Epidermal melanocyte (primary cell): Measurements from ENCODE around the gene BRMS1.
A peak's percentile ranks its signal among the peaks of the same experiment; 100 is the strongest.
"Not testable (repeated sequence)": the region's sequence is repeated elsewhere in the genome, so short reads cannot be mapped to it uniquely, and the experiment has no call there.

ENCODE experiments used
- DNase-seq: peaks from one replicate; pipeline ENCODE4 v3.0.0; 2011; ENCODE audit warnings: low spot score; ENCODE audit not compliant: insufficient read length

BRMS1 gene, protein sequence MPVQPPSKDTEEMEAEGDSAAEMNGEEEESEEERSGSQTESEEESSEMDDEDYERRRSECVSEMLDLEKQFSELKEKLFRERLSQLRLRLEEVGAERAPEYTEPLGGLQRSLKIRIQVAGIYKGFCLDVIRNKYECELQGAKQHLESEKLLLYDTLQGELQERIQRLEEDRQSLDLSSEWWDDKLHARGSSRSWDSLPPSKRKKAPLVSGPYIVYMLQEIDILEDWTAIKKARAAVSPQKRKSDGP

DNA sequence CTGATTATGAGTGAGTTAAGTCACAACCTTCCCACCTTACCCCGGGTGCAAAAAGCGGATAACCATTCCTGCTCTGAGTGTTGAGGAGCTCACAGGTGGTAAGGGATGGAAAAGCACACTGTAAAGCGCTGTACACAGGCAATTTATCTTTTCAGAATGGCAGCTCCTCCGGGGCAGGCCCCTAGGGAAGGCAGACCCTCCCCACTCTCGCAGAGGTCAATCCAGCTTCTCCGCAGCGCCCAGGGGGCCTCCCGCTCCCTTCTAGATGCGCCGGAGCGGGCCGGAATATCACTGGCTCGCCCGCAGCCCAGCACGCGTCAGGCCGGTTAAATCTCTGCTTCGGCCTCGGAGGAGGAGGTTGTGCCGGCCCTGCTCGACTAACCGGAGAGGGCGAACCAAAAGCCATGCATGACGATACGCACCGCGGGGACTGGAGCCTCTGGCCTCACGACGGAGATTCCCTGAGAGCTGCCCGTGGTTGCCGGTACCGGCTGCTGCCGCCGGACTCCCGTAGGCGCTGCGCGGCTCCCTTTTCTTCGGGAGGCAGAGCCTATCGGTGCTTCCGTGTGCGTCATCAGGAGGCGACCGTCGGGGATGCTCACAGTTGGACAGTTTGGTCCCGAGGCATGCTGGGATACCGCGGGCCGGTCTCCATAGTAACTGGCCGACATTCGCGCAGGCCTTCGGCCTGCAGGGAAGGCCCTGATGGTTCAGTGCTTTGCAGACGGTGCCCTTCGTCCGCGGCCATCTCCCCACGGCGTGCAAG lies at the start of gene BRMS1:
BRMS1 (minus strand) TSS at position 555 of the 766 bp plus-strand sequence. CDS start 2,870 bp downstream, outside the sequence.
- peak; percentile 98 for DNase-seq

DNA sequence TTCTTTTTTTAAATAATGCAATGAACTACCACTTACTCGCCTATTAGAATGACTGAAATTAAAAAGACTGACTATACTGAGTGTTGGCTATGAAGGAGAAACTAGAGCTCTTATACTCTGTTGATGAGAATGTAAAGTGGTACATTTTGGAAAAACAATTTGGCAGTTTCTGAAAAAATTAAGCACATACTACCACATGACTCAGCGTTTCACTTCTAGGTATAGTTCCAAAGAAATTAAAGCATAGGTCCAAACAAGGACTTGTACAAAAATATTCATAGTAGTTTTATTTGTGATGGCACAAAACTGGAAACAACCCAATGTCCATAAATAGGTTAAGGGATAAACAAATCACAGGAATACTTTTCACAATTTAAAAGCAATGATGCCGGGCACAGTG lies 49.0 kb upstream of the BRMS1 start:
- DNase-seq: no peak

DNA sequence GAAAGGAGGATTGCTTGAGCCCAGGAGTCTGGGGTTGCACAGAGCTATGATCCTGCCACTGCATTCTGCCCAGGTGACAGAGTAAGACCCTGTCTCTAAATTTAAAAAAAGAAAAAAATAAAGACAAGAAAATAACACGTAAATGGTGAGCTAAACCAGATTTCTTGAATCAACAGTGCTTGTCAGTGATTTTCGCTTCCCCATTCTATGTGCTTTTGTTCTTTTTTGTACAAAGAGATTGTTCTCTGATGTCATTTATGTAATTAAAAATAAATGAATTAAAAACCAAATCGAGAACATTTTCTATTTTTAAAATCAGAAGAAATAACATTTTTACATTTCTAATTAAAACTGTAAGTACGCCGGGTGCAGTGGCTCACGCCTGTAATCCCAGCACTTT lies 46.4 kb upstream of the BRMS1 start:
- DNase-seq: no peak

DNA sequence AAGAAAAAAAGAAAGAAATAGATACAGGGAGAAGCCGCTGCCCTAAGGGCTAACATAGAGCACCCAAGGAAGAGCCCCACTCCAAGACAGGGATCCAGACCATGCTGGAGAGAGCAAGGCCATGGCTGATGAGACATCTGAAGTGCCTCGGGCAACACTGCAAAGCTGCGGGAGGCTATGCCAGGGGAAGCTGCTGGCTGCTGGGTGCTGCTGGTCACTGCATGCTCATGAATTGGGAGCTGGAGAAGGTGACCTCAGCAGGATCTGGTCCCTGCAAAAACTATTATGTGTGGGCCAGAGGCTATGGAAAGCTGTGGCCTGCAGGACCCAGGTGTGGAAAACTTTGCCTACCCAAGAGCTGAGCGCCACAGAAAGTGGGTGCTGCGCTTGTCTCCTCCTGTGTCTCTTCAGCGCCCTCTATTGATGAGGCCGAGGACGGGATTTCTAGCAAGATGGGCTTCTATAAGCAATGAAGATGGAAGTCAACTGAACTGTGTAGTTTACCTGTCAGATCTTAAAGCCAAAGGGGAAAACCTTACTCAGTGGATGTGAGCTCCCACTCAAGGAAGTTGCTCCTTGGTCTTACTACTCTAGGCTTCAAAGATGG lies 44.0 kb upstream of the BRMS1 start:
- DNase-seq: peak; percentile 17

DNA sequence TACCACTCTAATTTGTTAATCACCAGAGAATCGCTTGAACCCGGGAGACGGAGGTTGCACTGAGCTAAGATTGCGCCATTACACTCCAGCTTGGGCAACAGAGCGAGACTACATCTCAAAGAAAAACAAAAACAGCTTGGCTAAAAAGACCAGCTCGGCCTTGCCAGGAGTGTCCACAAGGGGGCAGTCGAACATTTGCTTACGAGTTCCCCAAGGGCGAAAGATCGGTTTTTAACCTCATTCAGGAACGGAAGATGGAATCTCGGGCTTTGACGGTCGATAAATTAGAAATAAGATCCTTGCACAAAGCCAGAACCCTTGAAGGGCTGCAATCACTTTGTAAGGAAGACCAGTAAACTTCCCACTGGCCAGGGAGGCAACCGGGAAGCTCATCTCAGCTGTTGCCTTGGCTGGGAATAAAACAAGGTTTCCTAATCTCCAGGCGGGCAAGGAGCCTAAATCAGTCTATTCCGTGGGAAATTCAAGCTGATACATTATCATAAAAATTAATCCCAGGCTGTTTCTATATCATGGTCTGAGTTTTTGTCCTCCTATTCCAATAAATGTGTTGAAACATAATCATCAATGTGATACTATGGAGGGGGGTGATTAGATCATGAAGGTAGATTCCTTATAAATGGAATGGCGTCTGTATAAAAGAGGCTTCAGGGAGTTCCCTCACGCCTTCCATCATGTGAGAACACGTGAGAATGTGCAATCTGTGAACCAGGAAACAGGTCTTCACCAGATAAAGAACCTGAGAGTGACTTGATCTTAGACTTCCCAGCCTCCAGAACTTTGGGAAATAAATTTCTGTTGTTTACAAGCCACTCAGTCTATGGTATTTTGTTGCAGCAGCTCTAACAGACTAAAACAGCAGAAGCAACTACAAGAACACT lies 41.5 kb upstream of the BRMS1 start:
- peak; percentile 60 for DNase-seq

DNA sequence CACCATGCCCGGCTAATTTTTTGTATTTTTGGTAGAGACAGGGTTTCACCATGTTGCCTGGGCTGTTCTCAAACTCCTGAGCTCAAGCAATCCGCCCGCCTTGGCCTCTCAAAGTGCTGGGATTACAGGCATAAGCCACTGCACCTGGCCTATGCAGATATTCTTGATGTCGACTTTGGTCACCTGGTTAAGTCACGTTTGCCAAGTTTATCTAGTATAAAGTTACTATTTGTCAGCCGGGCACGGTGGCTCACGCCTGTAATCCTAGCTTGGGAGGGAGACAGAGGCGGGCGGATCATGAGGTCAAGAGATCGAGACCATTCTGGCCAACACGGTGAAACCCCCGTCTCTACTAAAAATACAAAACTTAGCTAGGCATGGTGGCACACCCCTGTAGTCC lies 39.4 kb upstream of the BRMS1 start:
- not testable (repeated sequence) for DNase-seq

DNA sequence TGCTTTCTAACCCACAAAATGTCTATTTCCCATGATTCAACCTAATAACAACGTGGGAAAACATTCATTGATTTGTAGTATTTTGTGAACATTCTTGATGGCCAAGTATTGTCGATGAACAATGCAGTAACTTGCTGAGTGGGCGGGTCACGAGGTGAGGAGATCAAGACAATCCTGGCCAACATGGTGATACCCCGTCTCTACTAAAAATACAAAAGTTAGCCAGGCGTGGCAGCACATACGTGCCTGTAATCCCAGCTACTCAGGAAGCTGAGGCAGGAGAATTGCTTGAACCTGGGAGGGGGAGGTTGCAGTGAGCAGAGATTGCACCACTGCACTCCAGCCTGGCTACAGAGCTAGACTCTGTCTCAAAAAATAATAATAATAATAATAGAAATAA lies 35.4 kb upstream of the BRMS1 start:
- not testable (repeated sequence) for DNase-seq

DNA sequence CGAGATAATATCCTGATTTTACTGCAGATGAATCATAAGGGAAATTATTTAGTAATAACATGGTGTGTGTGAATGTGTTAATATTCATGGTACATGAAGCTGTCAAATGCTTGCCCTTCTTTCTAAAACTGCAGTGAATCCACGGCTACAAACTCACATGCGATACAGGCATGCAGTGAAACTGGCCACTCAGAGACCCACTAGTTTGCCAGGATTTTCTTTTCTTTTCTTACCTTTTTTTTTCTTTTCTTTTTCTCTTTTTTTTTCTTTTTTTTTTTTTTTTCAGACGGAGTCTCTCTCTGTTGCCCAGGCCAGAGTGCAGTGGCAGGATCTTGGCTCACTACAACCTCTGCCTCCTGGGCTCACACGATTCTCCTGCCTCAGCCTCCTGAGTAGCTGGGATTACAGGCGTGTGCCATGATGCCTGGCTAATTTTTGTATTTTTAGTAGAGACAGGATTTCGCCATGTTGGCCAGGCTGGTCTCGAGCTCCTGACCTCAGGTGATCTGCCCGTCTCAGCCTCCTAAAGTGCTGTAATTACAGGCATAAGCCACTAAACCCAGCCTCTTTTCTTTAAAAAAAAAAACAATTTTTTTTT lies 28.9 kb upstream of the BRMS1 start:
- DNase-seq: not testable (repeated sequence)

DNA sequence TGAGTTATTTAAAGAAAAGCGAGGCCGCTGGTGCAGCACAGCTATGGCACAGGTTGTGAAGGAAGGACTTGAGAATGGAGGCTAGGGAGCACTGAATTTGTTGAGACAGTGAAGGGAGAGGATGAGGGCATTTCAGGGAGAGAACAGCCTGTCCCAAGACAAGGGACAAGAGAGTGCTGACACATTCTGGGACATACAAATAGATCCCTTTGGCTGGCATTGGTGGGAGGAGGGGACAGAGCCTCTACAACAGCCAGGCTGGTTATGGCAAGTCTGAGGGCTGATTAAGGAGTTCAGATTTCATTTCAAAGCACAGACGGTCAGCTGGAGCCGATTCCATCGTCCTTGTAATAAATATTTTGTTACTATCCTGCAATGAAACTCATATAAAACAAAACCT lies 28.4 kb upstream of the BRMS1 start:
- DNase-seq: peak; percentile 6

DNA sequence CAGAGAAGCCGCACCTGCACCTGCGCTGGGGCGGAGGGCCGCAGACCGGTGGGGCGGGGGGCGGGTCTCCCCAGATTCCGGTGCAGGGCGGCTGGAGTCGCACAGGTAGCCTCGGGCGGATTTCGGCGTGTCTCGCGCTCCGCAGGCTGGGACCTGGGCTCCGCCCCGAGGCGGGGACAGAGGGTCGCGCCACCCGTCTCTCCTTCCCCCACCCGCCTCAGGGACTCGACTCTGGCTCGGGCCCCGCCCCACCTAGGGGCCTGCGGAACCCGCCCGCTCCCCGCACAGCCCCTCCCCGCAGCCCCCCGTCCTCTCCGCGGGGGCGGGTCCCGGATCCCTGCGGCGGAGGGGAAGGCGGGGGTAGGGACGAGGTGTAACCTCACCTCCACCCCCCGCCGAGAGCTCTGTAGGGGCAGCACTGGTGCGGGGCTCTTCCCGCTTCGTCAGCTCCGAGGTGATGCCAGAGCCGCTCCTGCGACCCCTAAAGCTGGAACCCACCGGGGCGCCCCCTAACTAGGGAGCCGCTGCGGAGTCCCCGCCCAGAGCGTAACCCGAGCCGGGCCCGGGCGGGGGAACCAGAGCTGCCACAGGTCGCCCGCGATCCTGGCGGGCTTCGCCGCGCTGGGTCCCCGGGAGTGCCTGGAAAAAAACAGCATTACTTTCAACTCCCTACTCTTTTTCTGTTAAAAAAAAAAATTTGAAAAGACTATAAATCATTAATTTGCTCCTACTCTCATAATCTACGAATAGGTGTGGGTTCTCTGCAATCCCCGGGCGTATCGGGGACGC lies 26.9 kb upstream of the BRMS1 start, which contains the start of gene SLC29A2:
SLC29A2 (minus strand) TSS at position 134 of the 789 bp plus-strand sequence. CDS start 169 bp downstream, outside the sequence.
- peak; percentile 19 for DNase-seq

DNA sequence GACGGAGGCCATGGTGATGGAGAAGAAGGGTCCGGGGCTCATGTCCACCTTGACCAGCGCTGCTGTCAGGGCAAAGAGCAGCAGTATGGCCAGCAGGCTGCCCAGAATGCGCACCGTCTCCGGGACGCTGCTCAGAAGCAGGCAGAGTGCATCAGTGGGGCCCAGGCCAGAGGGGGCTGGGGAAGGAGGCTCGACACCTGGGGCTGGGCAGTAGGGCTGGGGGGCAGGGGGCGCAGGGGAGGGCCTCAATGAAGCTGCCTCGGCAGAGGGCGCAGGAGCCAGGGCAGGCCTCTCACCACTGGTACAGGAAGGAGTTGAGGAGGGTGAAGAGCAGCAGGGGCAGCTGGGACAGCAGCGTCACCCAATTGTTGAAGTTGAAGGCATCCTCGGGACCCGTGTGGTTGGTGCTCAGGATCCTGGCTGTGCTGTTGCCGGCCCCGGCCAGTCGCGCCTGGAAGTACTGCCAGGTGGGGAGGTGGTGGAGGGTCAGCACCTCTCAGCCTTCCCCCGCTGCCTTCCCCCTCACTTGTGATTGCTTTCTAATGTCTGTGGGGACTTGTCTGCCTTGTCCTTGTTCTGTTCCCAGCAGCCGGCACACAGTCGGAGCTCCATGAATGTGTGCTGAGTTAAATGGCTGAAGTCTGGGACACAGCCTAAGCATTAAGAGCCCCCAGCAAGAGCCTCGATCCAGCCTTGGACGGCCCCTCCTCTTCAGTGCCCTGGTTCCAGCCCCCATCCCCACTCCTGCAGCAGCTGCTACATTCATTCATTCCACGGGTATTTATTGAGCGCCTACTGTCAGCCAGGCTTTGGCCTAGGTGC lies 24.4 kb upstream of the BRMS1 start:
- DNase-seq: no peak

DNA sequence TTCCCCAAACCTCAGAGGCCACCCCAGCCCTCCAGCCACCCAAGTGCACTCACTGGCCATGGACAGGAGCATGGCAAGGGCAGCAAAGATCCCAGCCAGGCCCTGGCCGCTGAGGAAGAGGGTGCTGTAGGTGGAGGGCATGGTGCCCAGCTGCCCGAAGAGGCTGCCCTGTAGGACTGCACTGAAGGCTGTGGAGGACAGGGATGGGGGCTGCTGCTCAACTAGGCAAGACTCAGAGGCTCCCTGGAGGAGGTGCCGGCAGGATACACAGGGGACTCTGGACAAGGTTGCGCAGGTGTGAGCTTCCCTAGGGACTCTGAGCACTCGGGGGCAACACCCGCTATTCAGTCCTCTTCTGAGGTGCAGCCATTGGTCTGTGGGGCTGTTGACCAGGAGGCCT lies 23.6 kb upstream of the BRMS1 start:
- DNase-seq: no peak

DNA sequence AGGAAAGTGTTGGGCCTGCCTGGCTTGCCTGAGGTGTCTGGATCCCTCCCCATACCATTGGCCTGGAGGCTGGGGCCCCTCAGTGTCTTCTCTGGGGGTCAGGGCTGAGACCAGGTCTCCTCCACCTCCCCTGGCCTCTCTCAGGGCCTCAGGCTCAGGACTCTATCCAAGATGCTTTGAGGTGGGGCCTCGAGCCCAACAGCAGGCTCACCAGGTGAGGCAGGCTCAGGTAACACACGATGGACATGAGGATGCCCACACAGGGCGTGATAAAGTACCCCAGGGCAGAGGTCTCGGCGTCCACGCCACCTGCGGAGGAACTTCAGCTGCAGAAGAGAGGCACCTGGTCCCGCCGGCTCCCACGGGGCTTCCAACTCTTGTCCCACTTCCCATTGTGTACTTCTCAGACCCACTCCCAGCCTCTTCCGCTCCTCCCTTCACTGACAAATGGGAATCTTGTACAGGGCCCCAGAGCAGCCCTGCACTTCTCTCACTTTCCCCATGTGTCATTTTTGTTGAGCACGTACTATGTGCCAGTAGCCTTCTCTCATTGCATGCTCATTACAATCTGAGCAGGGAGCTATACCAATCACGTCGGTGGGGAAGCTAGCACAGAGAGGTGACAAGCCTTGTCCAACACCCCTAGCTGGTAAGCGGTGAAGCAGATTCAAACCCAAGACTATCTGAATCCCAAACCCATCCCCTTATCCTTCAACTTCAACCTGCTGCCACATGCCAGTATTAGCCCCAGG lies 22.8 kb upstream of the BRMS1 start:
- peak; percentile 8 for DNase-seq

DNA sequence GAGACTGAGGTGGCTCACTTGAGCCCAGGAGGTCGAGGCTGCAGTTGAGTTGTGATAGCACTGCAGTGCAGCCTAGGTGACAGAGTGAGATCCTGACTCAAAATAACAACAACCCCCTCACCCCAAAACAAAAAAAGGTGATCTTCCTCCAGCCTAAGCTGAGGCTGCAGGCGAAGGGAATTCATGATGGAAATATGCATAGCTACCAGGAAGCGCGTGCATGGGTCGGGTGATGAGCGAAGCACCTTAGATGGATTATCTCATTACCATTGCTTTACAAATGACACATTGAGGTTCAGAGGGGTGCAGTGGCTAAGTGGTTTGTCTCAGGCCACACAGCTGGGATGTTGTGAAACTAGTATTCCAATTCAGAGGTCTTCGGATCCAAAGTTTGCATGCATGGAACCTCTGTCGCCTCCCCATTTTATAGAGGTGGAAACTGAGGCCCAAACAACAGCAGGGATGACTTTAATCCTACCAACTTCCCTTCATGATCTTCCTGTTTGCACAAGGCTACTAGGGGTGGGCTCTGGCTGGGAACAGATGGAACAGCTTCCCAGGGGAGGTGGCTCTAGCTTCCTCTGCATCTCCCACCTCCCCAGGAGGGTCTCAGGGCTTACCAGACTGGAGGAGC lies 22.1 kb upstream of the BRMS1 start:
- peak; percentile 5 for DNase-seq

DNA sequence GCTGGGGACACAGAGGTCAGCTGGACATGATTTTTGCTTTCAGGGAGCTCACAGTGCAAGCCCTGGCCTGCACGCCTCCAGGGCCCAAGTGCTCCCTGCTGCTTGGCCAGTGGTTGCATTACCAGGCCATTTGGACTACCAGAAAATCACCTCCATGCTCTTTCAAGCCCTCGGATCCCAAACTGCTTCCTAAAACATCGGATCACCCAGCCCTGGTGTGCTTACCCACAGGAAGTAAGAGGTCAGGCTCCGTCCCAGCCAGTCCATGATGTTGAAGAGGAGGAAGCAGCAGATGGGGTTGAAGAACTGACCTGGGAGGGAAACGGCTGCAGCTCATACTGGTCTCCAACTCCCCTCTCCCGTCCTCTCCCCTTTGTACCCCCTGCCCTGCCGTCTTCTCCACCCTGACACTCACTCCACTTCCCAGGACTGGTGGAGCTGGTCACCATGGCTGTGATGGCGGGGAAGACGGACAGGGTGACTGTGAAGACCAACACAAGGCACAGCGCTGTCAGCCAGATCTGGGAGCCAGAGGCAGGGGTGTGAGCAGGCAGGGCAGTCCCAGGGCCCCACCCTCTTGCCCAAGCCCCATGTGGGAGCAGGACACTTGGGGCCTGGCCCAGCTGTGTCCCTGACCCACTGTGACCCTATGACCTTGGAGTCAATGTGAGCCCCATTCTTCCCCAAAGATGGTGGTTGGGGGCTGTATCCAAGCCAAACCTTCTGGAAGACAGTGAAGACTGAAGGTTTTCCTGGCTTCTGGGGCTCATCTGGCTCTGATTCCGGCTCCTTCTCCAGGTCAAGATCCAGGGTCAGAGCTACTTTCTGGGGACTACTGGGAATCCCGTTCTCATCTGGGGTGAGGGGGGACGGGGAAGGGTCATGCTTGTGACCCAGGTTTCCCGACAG lies 21.1 kb upstream of the BRMS1 start:
- DNase-seq: no peak

DNA sequence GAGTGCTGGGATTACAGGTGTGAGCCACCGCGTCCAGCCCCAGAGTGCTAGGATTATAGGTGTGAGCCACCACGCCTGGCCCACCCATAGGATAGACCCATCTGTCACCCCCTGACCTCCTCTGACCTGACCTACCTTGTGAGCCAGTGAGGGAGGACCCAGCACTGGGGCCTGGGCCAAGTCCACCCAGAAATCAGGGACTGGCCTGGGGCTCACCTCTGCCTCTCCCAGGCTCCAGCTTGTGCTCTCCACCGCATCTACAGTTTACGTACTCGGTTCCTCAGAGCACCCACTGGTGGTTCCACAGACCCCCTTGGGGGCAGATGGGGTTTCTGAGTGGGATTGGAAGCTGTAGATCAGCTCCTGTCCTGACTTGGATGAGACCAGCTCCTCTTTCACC lies 20.3 kb upstream of the BRMS1 start:
- no peak for DNase-seq
